IPS-18c (cell line): ENCODE data around the gene APC.
"Not testable (repeated sequence)": the region's sequence is repeated elsewhere in the genome, so short reads cannot be mapped to it uniquely, and the experiment has no call there.

Experiments
- H3K4me3 ChIP-seq: 2 replicates; pipeline ENCODE4 v1.7.0; 2013; ENCODE audit warnings: low read depth, mild to moderate bottlenecking, low read length, moderate library complexity; ENCODE audit not compliant: insufficient read depth
- H3K9me3 ChIP-seq: one replicate; pipeline ENCODE4 v1.6.1; 2013; ENCODE audit warnings: mild to moderate bottlenecking, low read length, moderate library complexity; ENCODE audit not compliant: control insufficient read depth, insufficient read depth

Gene APC

GRCh38 chr5:112709416-112709815 lies 28.3 kb upstream of the APC start:
- H3K4me3 ChIP-seq, result no peak overlapping the region

GRCh38 chr5:112710896-112711295 lies 26.8 kb upstream of the APC start:
- Histone ChIP-seq H3K4me3 (no peak overlapping the region), H3K9me3 (no peaks in the 10 kb centered on the region)

More at GRCh38 chr5:112709416-112709815, 28.3 kb upstream of the APC start:
- no peaks in the 10 kb centered on the region for H3K9me3 ChIP-seq

- Histone ChIP-seq H3K4me3 (no peak overlapping the region), H3K9me3 (no peaks in the 10 kb centered on the region)
These were observed 26.2 kb upstream of the APC start for GRCh38 chr5:112711436-112711835.

GRCh38 chr5:112713206-112713605 lies 24.5 kb upstream of the APC start:
- Histone ChIP-seq H3K9me3 (no peaks in the 10 kb centered on the region), H3K4me3 (no peak overlapping the region)

- not testable (repeated sequence) for H3K4me3 ChIP-seq, H3K9me3 ChIP-seq
These were observed 20.8 kb upstream of the APC start for GRCh38 chr5:112716895-112717294.

GRCh38 chr5:112717506-112718082 lies 20.1 kb upstream of the APC start:
- Histone ChIP-seq H3K9me3 (no peaks in the 10 kb centered on the region), H3K4me3 (no peak overlapping the region)

GRCh38 chr5:112718344-112718743 lies 19.3 kb upstream of the APC start:
- no peaks in the 10 kb centered on the region for H3K9me3 ChIP-seq
- no peak overlapping the region for H3K4me3 ChIP-seq

- Histone ChIP-seq H3K9me3 (no peaks in the 10 kb centered on the region), H3K4me3 (no peak overlapping the region)
These were observed 17.1 kb upstream of the APC start for GRCh38 chr5:112720576-112720975.

- no peak overlapping the region for H3K4me3 ChIP-seq
- no peaks in the 10 kb centered on the region for H3K9me3 ChIP-seq
These were observed 12.8 kb upstream of the APC start for GRCh38 chr5:112724901-112725300.

- no peak overlapping the region for H3K4me3 ChIP-seq
- H3K9me3 ChIP-seq, result no peaks in the 10 kb centered on the region
These were observed 8.1 kb upstream of the APC start for GRCh38 chr5:112729630-112730029.

- no peak overlapping the region for H3K4me3 ChIP-seq
- no peaks in the 10 kb centered on the region for H3K9me3 ChIP-seq
These were observed 5.6 kb upstream of the APC start for GRCh38 chr5:112732131-112732530.

GRCh38 chr5:112733586-112733985 lies 4.1 kb upstream of the APC start:
- Histone ChIP-seq H3K9me3 (no peaks in the 10 kb centered on the region), H3K4me3 (no peak overlapping the region)

- H3K4me3 ChIP-seq, result no peak overlapping the region
- no peaks in the 10 kb centered on the region for H3K9me3 ChIP-seq
These were observed 3.1 kb upstream of the APC start for GRCh38 chr5:112734597-112734996.

GRCh38 chr5:112735702-112736101 lies 2.0 kb upstream of the APC start:
- Histone ChIP-seq H3K9me3 (no peaks in the 10 kb centered on the region), H3K4me3 (no peak overlapping the region)

- Histone ChIP-seq H3K9me3 (no peaks in the 10 kb centered on the region), H3K4me3 (peak overlapping the region; percentile 73)
These were observed 619 bp upstream of the APC start for GRCh38 chr5:112737070-112737462.

- H3K9me3 ChIP-seq, result no peaks in the 10 kb centered on the region
- peak overlapping the region; percentile 73 for H3K4me3 ChIP-seq
These were observed 491 bp downstream of the APC start for GRCh38 chr5:112738191-112738560.

- H3K9me3 ChIP-seq, result no peaks in the 10 kb centered on the region
- H3K4me3 ChIP-seq, result no peak overlapping the region
These were observed 4.7 kb downstream of the APC start for GRCh38 chr5:112742424-112742823.

GRCh38 chr5:112743631-112744030 lies 5.9 kb downstream of the APC start:
- H3K9me3 ChIP-seq, result no peaks in the 10 kb centered on the region
- H3K4me3 ChIP-seq, result no peak overlapping the region

GRCh38 chr5:112752335-112752734 lies 14.7 kb downstream of the APC start:
- Histone ChIP-seq H3K4me3 (no peak overlapping the region), H3K9me3 (no peaks in the 10 kb centered on the region)
